Measurements from ENCODE around the gene RAB11FIP3. TPM values are rescaled to one million over a fixed set of nuclear protein-coding genes. Genes with fewer than 3 reads are reported as not detected.

Gene RAB11FIP3
- total and polyA plus RNA-seq, 2 donors, result 16.8 to 57.0 TPM

- 7% methylated on average over 31 of the region's 31 CpGs for WGBS
- no peak for DNase-seq (ENCODE audit: extremely low spot score)
- Histone ChIP-seq H3K4me1 (ENCODE audit: insufficient read depth) (peaks cover 4% of the 10 kb centered on the region), H3K4me3 (ENCODE audit: low read depth, low read length) (peak overlapping the region; percentile 92), H3K27ac (ENCODE audit: low read depth) (peak overlapping the region; percentile 85), H3K36me3 (ENCODE audit: insufficient read depth) (no peaks in the 10 kb centered on the region)
Measured at GRCh38 chr16:424623-425081, 797 bp upstream of the RAB11FIP3 start.

DNA sequence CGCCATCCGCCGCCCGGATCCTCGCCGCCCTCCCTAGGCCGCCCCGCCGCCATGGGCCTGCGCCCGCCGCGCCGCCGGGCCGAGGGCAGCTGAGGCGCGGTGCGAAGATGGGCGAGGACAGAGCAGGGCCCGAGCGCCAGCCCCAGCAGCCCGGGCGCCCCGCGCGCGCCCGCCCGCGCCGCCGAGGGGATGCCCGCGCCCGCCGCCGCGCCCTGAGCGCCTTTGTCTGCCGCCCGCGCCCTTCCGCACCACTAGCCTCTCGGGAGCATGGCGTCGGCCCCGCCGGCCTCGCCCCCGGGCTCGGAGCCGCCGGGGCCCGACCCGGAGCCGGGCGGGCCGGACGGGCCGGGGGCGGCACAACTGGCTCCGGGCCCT lies 278 bp downstream of the RAB11FIP3 start:
- H3K36me3 ChIP-seq (ENCODE audit: insufficient read depth), result no peaks in the 10 kb centered on the region
- peak overlapping the region; percentile 92 for H3K4me3 ChIP-seq (ENCODE audit: low read depth, low read length)
- DNase-seq (ENCODE audit: extremely low spot score), result no peak
- under 1% methylated on average over 63 of the region's 63 CpGs for WGBS
- H3K4me1 ChIP-seq (ENCODE audit: insufficient read depth), result peaks cover 4% of the 10 kb centered on the region
- H3K27ac ChIP-seq (ENCODE audit: low read depth), result peak overlapping the region; percentile 85

DNA sequence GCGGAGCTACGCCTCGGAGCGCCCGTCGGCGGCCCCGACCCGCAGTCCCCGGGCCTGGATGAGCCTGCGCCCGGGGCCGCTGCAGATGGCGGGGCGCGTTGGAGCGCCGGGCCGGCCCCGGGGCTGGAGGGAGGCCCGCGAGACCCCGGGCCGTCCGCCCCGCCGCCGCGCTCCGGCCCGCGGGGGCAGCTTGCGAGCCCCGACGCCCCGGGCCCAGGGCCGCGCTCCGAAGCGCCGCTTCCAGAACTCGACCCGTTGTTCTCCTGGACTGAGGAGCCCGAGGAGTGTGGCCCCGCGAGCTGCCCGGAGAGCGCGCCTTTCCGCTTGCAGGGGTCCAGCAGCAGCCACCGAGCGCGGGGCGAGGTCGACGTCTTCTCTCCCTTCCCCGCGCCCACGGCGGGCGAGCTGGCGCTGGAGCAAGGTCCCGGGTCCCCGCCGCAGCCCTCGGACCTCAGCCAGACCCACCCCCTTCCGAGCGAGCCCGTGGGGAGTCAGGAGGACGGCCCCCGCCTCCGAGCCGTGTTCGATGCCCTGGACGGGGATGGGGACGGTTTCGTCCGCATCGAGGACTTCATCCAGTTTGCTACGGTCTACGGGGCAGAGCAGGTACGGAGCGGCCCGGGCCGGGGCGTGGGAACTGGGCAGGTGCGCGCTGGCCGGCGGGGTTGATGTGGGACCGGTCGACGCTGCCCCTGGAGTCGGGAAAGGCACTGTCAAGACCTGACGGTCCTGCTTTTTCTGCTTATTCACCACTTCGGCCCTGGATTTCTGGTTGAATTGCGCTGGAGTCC lies 861 bp downstream of the RAB11FIP3 start:
- no peak for DNase-seq (ENCODE audit: extremely low spot score)
- H3K27ac ChIP-seq (ENCODE audit: low read depth), result no peak overlapping the region
- WGBS, result under 1% methylated on average over 97 of the region's 97 CpGs
- peaks cover 4% of the 10 kb centered on the region for H3K4me1 ChIP-seq (ENCODE audit: insufficient read depth)
- no peaks in the 10 kb centered on the region for H3K36me3 ChIP-seq (ENCODE audit: insufficient read depth)
- peak overlapping the region; percentile 92 for H3K4me3 ChIP-seq (ENCODE audit: low read depth, low read length)

- peaks cover 4% of the 10 kb centered on the region for H3K4me1 ChIP-seq (ENCODE audit: insufficient read depth)
- DNase-seq (ENCODE audit: extremely low spot score), result no peak
- H3K4me3 ChIP-seq (ENCODE audit: low read depth, low read length), result peak overlapping the region; percentile 92
- no peaks in the 10 kb centered on the region for H3K36me3 ChIP-seq (ENCODE audit: insufficient read depth)
- WGBS, result 6% methylated on average over 13 of the region's 13 CpGs
- H3K27ac ChIP-seq (ENCODE audit: low read depth), result no peak overlapping the region
Measured at GRCh38 chr16:426906-427249, 1.4 kb downstream of the RAB11FIP3 start.

- Histone ChIP-seq H3K4me1 (ENCODE audit: insufficient read depth) (peaks cover 4% of the 10 kb centered on the region), H3K4me3 (ENCODE audit: low read depth, low read length) (no peak overlapping the region), H3K27ac (ENCODE audit: low read depth) (no peak overlapping the region), H3K36me3 (ENCODE audit: insufficient read depth) (no peaks in the 10 kb centered on the region)
- WGBS, result 44% methylated on average over 10 of the region's 10 CpGs
- DNase-seq (ENCODE audit: extremely low spot score), result no peak
Measured at GRCh38 chr16:427250-427649, 1.8 kb downstream of the RAB11FIP3 start.

DNA sequence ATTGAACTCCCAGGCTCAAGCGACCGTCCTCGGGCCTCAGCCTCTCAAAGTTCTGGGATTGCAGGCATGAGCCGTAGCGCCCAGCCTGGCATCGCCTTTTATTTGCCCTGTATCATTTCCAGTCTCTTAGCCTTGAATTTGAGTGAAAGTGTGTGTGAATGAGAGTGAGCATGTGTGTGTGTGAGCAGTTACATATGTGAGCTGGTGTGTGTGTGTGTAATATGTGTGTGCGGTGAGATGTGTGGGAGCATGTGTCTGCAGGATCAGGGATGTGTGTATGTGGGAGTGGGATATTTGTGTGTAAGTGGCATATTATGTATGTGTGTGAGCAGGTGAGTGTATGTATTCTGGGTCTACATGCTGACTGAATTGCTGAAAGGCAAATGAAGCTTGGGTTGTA lies 5.5 kb downstream of the RAB11FIP3 start:
- H3K27ac ChIP-seq (ENCODE audit: low read depth), result no peak overlapping the region
- no peak for DNase-seq (ENCODE audit: extremely low spot score)
- WGBS, result 96% methylated on average over 7 of the region's 7 CpGs
- H3K36me3 ChIP-seq (ENCODE audit: insufficient read depth), result no peaks in the 10 kb centered on the region
- peaks cover 4% of the 10 kb centered on the region for H3K4me1 ChIP-seq (ENCODE audit: insufficient read depth)
- no peak overlapping the region for H3K4me3 ChIP-seq (ENCODE audit: low read depth, low read length)

GRCh38 chr16:440627-441026 lies 15.2 kb downstream of the RAB11FIP3 start:
- H3K4me1 ChIP-seq (ENCODE audit: insufficient read depth), result no peaks in the 10 kb centered on the region
- no peaks in the 10 kb centered on the region for H3K36me3 ChIP-seq (ENCODE audit: insufficient read depth)
- H3K27ac ChIP-seq (ENCODE audit: low read depth), result no peak overlapping the region
- H3K4me3 ChIP-seq (ENCODE audit: low read depth, low read length), result no peak overlapping the region
- 86% methylated on average over 6 of the region's 6 CpGs for WGBS
- DNase-seq (ENCODE audit: extremely low spot score), result no peak

DNA sequence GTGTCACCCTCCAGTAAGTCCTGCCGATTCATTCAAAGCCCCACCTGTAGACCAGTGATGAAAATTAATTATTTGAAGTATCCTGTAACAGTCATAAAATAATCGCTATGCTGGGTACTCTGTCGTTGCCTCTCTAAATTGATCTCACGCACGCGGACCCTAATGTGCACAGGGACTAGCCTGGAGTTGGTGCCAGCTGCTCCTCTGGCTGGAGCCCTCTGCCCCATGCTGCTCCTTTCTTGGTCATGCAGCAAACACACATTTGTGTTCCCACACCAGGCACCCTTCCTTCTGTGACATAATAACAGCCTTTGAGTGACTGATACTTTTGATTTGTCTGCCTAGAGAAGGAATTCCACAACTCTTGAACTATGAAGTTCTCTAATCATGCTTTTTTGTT lies 16.0 kb downstream of the RAB11FIP3 start:
- DNase-seq (ENCODE audit: extremely low spot score), result no peak
- H3K27ac ChIP-seq (ENCODE audit: low read depth), result no peak overlapping the region
- no peaks in the 10 kb centered on the region for H3K4me1 ChIP-seq (ENCODE audit: insufficient read depth)
- H3K36me3 ChIP-seq (ENCODE audit: insufficient read depth), result no peaks in the 10 kb centered on the region
- 93% methylated on average over 6 of the region's 6 CpGs for WGBS
- no peak overlapping the region for H3K4me3 ChIP-seq (ENCODE audit: low read depth, low read length)

- Histone ChIP-seq H3K4me1 (ENCODE audit: insufficient read depth) (no peaks in the 10 kb centered on the region), H3K4me3 (ENCODE audit: low read depth, low read length) (peak overlapping the region; percentile 8), H3K27ac (ENCODE audit: low read depth) (no peak overlapping the region), H3K36me3 (ENCODE audit: insufficient read depth) (no peaks in the 10 kb centered on the region)
- no peak for DNase-seq (ENCODE audit: extremely low spot score)
- 62% methylated on average over 6 of the region's 6 CpGs for WGBS
Measured at GRCh38 chr16:442976-443375, 17.5 kb downstream of the RAB11FIP3 start.

DNA sequence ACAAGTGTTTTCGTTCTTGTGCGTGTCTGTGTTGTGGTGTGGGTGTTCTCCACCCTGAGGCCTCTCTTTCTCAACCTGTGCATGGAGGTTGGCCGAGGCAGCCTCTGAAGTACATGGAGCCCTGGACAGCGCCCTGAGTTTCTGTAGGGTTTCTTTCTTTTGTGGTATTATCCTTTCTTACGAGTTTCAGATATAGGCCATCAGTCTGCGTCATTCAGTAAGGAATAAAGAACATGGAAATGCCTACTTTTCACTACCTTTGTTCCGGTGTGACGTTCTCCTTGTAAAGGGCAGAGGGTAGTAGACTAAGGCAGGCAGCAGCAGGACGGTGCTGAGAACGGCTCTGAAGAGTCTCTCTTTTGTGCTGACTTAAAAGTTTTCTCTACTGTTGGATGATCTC lies 18.6 kb downstream of the RAB11FIP3 start:
- DNase-seq (ENCODE audit: extremely low spot score), result no peak
- H3K4me1 ChIP-seq (ENCODE audit: insufficient read depth), result no peaks in the 10 kb centered on the region
- no peak overlapping the region for H3K27ac ChIP-seq (ENCODE audit: low read depth)
- 91% methylated on average over 10 of the region's 10 CpGs for WGBS
- no peak overlapping the region for H3K4me3 ChIP-seq (ENCODE audit: low read depth, low read length)
- H3K36me3 ChIP-seq (ENCODE audit: insufficient read depth), result no peaks in the 10 kb centered on the region

GRCh38 chr16:445566-445965 lies 20.1 kb downstream of the RAB11FIP3 start:
- H3K4me1 ChIP-seq (ENCODE audit: insufficient read depth), result no peaks in the 10 kb centered on the region
- no peak overlapping the region for H3K4me3 ChIP-seq (ENCODE audit: low read depth, low read length)
- no peak for DNase-seq (ENCODE audit: extremely low spot score)
- WGBS, result 90% methylated on average over 4 of the region's 4 CpGs
- no peaks in the 10 kb centered on the region for H3K36me3 ChIP-seq (ENCODE audit: insufficient read depth)
- H3K27ac ChIP-seq (ENCODE audit: low read depth), result no peak overlapping the region

DNA sequence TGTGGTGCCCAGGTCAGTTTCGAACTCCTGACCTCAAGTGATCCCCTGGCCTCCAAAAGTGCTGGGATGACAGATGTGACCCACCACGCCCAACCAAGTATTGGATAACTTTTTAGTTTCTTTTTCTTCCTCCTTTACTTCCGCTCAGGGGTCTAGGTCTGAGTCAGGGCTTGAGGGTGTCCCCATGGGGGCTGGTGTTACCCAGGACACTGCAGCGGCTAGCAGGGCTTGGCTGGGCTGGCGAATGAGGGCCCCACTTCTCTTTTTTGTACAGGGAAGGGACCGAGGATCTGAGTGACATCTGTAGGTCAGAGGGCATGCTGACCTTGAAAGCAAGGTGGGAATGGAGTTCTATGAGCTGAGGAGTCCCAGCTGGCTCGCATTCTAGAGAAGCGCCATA lies 24.9 kb downstream of the RAB11FIP3 start:
- Histone ChIP-seq H3K27ac (ENCODE audit: low read depth) (no peak overlapping the region), H3K4me1 (ENCODE audit: insufficient read depth) (no peaks in the 10 kb centered on the region), H3K36me3 (ENCODE audit: insufficient read depth) (no peaks in the 10 kb centered on the region), H3K4me3 (ENCODE audit: low read depth, low read length) (no peak overlapping the region)
- no peak for DNase-seq (ENCODE audit: extremely low spot score)
- 83% methylated on average over 8 of the region's 8 CpGs for WGBS

- DNase-seq (ENCODE audit: extremely low spot score), result no peak
- WGBS, result 80% methylated on average over 14 of the region's 14 CpGs
- Histone ChIP-seq H3K27ac (ENCODE audit: low read depth) (no peak overlapping the region), H3K4me1 (ENCODE audit: insufficient read depth) (no peaks in the 10 kb centered on the region), H3K4me3 (ENCODE audit: low read depth, low read length) (no peak overlapping the region), H3K36me3 (ENCODE audit: insufficient read depth) (no peaks in the 10 kb centered on the region)
Measured at GRCh38 chr16:450785-451512, 25.5 kb downstream of the RAB11FIP3 start.

GRCh38 chr16:454397-454940 lies 29.0 kb downstream of the RAB11FIP3 start:
- Histone ChIP-seq H3K4me3 (ENCODE audit: low read depth, low read length) (no peak overlapping the region), H3K4me1 (ENCODE audit: insufficient read depth) (no peaks in the 10 kb centered on the region), H3K27ac (ENCODE audit: low read depth) (no peak overlapping the region), H3K36me3 (ENCODE audit: insufficient read depth) (no peaks in the 10 kb centered on the region)
- 92% methylated on average over 13 of the region's 13 CpGs for WGBS
- no peak for DNase-seq (ENCODE audit: extremely low spot score)

Data from urinary bladder (tissue), 4 donors.